Hindlimb muscle (tissue), 1 donor: Measurements from ENCODE around the gene DTNBP1. TPM values are rescaled to one million over a fixed set of nuclear protein-coding genes. Genes with fewer than 3 reads are reported as not detected.

Experiments
- DNase-seq: peaks from one replicate; pipeline ENCODE4 v3.0.0-alpha.2; 2013
- polyA plus RNA-seq: library from polyadenylated mRNA; unstranded; fragments of 120-200 nt; gene quantifications from one replicate; pipeline ENCODE4 v1.2.1, GENCODE V29; 2013; ENCODE audit not compliant: insufficient read length

The DTNBP1 gene
- polyA plus RNA-seq, 1 donor = 21.3 TPM

DNA sequence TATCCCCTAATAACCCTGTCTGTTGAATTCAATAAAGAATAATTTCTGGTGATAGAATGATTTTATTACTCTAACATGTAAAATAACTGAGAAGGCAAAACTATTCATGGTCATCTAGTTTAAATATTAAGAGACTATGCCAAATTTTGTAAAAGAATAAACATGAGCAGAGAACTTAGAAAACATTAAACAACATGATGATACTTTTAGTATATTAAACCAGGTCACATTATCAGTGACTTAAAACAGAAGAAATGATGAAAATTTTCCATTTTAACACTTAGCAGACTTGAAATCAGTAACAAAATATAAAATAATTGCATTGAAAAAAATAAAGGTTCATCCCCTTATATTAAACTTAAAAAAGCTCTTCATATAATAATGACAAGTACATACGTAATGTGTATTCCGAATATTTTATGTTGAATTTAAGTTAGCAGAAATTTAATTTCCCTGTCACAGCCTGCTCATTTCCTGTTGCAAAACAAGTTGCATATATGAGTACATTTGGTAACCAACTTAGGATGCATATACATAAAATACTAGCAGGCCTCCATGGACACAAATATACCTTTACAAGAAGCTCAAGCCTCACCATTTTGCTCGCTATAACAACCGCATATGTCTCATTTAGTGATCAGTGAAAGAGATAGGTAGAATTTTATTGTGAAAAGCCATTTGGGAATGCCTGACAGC is 40.6 kb downstream of the DTNBP1 start:
- DNase-seq = no peak

DNA sequence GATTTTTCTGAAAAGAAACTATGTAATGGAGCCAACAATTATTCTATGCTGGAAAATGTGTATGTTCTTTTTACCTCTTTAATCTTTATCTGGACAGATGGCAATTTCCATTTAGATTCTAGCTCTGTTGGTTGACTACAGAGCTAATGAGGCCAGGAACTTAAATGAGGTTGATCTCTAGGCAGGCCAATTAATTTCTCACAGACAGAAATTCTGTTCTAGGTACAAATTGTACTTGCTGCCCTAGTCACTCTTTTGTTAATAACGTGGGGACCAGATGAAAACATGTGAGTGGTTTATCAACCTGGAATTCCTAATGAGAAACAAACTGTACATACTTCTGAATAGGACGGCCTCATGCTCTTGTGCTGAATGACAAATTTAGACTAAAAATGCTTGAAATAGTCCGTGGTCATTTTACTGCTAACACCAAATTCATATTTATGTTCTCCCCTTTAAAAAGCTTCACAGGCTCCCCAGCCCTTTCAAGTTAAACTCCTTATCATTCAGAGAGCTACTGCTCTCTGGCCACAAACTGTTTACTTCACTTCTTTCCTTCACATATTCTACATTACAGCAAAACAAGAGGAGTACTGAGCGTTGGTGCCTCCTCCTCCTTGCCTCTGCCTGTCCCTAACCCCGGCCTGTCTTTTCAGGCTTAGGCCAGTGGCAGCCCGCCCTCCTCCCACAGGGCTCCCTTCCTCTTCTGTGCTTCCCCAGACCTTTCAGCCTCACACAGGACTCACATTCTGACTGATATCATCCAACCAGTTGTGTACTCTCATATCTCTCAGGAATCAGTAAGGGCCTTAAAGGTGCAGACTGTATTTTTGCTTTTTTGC is 41.4 kb downstream of the DTNBP1 start:
- DNase-seq = no peak

DNA sequence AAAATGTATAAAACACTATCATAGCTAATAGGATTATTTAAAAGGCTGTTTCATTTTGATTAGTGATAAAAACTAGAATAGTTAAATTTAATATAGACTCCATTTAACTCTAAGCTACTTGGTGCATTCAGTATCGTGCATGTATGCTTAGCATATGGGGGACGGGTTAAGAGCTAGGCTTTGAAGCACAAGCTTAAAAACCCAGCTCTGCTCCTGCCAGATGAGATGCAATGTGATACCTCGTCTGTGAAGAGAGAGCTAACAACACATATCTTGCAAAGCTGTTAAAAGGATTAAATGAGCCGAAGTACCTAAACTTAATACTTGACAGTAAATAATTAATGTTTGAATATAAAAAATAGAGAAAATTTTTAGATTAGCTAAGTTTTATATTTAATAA is 42.2 kb downstream of the DTNBP1 start:
- DNase-seq = no peak

DNA sequence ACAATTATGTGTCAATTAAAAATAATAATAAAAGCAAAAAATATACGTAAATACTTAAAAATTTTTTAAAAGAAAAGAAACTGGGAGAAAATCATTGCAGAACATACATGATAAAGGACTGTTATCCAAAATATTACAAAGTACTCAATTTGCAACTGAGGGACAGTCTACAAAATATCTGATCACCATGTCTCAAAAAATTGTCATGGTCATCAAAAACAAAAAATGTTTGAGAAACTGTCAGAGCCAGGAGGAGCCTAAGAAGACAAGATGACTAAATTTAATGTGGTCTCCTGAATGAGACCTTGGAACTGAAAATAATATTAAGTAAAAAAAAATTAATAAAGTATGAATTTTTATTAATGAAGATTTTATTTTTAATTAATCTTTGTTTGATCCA is 43.5 kb downstream of the DTNBP1 start:
- DNase-seq = no peak

DNA sequence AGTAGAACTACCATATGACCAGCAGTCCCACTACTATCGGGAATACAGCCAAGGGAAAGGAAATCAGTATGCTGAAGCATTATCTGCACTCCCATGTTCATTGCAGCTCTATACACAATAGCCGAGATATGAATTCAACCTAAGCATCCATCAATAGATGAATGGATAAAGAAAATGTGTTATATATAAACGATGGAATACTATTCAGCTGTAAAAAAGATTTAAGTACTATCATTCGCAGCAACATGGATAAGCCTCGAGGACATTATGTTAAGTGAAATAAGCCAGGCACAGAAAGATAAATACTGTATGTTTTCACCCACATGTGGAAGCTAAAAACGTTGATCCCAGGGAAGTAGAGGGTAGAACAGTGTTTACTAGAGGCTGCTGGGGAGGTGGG is 44.1 kb downstream of the DTNBP1 start:
- DNase-seq = no peak

DNA sequence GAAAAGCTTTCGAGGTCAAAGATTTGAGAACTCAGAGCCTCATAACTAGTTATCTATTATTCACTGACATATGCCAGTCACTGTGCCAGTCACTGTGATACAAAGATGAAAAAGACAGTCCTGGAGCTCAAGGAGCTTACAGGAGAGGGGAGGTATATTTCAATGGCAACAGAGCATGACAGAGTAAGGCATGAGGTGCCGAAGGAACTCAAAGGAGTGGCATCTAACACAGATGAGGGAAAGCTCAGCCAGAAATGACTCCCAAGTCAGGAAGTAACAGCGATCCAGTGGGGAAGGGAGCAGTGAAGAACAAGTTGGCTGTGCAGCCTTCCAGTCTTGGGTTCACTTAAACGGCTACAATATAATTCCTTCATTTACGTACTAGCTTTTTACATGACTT is 46.6 kb downstream of the DTNBP1 start:
- no peak for DNase-seq

DNA sequence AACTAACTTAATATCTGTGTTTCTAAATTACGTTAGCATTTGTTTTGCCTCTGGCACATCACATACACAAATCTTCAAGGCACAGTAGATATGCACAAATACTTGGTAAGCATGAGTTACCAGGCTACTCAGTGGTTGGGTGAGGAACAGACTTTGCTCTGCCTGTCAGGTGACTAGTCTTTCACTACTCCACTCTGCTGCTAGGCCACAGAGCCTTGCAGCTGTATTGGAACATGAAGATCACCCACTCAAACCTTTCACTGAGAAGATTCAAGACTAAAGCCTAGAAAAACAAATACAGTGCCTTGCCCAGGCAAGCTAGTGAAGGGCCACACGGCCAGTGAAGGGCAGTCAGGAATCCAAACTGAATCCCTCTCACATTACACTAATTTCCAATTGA is 47.0 kb downstream of the DTNBP1 start:
- no peak for DNase-seq

DNA sequence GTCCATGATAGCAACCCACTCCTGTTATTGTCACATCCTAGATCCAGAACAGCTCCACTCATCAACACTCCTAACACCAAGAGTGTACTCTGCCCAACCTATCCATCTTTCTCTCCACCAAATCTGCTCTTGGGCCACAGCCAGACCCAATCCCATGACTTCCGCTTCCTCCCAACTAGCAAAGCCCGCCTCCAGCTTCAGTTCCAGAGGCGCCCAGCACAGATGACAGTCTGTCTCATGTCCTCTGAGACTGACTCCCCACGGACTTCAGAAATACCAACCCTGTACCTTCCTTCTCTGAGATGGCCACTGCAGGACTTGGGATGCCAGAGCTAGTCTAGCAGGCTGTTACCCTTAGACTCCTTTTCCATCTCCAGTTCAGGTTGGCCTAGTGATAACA is 48.6 kb downstream of the DTNBP1 start:
- no peak for DNase-seq

DNA sequence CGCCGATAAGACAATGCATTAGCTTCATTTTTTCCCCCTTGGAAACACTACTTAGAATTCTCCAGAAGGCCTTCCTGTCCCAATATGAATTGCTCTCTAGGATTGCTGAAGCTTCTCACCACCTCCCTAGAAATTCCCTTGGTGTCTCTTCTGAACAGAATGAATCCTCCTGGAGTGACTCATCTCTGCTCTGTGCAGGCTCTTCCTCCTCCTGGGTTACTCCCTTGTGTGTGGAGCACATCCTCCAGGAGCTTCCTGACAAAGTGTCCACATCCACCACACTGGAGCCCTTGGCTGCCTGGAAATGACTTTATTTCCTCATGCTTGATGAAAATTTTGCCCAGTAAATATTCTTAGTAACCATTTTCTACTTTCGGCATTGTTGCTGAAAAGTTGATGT is 54.4 kb downstream of the DTNBP1 start:
- DNase-seq = no peak

DNA sequence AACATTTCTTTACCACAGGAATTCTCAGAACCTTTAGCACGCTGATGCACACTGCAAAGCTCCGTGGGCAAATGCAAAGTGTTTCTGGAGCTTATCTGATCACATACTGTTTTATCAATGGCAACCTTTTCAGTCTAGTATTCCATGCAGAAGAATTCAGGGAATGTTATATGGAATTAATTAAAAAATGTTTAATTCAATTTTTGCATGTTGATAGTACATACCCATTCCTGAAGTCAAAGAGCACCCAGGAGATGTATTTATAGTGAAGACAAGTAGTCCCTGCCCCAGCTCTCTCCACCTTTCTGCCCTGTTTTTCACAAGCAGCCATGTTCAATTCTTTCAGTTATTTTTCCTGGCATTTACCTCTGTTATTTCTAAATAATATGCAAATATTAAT is 55.2 kb downstream of the DTNBP1 start:
- no peak for DNase-seq

DNA sequence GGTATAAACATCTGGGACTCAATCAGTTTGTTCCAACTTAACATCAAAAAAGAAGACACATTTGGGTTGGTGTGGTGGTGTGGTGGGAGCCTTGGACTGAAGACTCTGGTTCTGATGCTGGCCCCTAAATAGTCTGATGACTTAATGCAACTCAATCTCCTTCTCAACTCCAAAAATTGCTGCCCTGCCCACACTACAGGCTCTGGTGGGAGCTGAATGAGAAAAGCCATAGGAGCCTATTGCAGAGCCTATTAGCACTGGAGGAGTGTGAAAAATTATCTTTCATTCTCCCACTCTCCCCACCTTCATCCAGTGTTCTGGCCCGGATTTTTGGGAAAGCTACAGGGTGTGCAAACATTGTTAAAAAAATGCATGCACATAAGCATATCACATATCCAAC is 56.5 kb downstream of the DTNBP1 start:
- DNase-seq = no peak

DNA sequence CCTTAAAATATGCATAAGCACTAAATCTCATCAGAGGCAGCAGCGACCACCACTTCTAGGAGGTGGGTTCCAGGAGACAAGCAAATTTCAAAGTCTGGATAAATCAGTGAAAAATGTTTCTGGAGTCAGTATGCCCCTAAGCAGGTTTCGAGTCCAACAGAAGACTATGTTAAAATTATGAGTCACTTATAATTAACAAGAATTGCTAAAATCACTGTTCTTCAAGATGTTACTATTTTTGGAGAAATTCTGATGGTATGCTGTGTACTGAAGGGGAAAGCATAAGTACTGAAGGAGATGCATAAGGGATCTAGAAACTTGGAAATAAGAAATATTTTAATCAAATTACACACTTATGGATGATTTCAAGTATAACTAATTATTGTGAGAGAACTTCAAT is 58.0 kb downstream of the DTNBP1 start:
- no peak for DNase-seq

DNA sequence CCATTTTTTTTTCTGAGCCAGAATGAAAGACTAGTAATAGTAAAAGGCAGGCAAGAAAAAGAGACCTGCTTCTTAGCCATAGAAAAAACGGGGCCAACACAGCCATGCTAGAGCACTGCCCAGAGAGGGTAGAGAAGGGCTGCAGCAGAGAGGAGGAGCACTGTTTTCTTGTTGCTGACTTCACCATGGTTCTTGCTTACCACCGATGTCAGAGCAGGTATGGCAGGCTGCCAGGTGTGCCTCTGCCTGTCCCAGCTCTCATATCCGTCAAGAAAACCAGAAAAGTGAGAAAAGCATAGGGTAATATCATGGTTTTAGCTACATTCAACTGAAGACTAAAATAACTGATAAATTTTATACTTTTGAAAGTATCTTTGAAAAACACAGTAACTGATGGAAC is 60.7 kb downstream of the DTNBP1 start:
- no peak for DNase-seq

DNA sequence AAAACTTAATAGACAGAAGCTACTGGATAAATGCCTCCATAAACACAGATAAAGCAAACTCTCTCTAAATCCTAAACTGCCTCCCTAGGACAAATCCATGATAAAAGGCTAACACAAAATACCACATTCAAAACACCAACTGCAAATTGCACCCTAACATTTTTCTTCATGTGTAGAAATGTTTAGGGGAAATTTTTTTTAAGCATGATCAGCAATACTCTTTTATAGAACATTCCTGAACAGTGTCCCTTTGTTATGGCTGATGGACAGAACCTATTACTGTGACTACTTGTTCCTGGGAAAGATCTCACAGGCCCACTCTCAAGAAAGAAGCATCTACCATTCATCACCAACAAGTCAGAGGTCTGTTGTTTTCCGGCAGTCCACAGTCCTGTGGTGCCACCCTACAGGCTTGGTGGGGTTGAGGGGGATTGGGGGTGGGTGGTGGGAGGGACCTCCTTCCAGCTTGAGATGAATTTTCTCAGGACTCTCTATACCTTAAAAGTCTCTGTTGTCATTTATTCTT is 64.5 kb downstream of the DTNBP1 start:
- no peak for DNase-seq

DNA sequence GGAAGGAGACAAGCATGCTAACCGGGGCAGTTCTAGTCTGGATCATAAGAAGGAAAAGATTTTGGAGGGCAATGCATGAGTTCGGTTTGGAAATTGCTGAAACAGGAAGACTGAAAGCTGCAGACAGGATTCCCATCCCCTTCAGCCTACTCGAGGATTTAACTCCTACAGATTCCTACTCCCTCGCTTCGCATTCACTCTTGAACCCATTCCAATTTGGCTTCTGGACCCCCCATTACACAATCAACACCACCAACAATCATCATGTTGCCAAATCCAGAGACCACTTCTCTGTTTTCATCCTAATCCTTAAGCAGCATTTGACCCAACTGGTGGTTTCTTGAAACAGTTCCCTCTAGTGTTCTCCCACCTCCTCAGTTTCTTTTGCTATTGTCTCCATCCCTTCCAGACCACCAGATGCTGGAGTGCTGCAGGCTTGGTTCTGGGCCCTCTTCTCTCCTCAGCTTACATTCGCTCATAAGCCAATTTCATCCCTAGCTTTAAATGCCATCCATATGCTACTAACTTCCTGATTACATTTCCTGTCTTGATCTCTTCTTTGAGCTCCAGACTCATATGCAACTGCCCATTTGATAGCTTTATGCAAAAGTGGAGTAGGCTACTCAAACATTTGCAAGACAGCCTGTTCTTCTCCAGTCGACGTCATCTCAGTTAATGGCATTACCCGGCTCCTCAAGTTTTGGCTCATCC is 66.5 kb downstream of the DTNBP1 start:
- DNase-seq = no peak

DNA sequence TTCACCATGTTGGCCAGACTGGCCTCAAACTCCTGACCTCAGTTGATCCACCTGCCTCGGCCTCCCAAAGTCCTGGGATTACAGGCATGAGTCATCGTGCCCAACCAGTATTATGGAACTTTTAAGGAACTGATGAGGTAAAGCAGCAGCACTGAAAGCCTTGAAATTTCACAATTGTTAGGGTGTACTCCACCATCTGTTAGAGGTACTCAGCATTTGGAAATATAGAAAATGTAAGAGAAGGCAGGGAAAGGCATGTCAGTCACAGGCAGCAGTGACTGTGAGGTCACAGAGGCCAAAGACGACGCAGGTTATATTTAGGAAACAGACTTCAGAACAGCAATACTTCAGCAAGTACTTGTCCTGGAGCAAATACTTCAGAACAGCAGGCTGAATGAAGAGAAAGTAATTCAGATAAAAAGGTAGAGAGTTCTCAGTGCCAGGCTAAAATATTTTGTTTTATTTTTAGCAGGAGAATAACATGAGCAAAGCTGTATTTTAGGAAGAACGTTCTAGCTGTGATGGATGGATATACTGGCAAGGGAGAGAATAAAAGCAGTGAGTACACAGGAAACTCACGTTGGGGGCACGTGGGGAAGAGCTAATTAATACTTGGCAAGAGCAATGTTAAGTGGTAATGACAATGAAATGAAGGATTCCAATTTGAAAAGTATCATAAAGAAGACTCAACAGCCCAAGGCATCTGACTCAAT is 67.2 kb downstream of the DTNBP1 start:
- DNase-seq = no peak

DNA sequence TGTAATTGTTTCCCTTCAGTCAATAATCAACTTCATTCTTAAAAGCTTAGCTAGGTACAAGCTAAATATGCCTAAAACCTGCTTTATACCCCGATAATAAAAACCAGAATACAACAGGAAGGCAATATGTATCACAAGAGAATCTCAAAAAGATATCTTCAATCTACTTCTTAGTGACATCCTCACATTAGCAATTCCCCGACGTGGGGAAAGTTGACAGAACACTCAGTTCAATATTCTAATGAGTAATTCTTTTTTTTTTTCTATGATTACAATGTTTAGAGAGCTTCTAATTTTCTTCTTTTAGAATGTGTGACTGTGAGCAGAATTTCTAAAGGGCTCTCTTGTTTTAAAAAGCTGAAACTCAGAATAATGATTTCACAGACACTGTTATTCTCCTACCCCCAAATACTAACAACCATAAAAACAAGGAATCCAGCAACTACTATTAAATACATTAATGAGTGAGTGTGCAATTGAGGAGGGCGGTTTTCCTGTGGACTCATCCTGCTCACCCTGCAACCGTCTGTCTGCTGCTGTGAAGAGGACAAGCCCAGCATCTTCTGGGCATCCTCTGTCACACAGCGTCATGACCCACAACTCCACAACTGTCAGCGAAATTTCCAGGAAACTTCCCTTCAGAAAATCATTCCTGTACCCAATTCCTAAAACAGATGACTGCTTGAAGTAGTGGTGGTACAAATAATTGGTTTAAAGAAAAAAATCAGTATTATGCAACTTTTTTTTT is 68.1 kb downstream of the DTNBP1 start:
- no peak for DNase-seq

DNA sequence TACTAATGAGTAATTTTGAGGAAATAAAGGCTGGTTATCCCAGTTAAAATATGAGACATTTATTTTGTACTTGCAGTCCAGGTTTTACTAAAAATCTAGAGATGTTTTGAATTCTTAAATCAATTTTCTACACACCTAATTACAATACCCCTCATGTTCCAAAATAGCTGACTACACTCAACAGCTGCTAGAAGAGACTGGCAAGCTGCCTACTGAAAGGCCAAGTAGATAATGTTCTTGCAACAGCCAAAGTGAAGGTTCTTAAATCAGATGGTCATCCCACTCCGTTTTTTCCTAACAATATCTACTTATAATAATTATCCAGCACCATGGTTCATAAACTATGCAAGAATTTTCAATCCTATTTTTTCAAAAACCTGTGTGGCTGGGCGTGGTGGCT is 69.0 kb downstream of the DTNBP1 start:
- DNase-seq = no peak

DNA sequence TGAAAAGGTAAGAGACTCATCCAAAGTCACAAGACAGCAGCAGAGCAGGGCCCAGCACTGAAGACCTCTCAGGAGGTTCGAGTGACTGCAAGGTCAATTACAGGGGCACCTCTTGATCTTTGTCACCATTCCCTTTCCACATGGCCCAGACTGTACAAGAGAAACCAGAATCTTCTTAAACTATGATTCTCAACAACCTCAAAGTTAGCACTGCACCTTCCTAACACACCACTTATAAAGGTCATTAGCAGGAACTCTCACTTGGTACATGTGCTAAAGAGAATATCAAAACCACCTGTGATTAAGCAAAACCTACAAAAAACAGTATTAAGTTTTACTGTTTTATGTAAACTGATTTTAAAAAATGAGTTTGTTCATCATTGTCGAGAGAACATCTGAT is 70.2 kb downstream of the DTNBP1 start:
- no peak for DNase-seq

DNA sequence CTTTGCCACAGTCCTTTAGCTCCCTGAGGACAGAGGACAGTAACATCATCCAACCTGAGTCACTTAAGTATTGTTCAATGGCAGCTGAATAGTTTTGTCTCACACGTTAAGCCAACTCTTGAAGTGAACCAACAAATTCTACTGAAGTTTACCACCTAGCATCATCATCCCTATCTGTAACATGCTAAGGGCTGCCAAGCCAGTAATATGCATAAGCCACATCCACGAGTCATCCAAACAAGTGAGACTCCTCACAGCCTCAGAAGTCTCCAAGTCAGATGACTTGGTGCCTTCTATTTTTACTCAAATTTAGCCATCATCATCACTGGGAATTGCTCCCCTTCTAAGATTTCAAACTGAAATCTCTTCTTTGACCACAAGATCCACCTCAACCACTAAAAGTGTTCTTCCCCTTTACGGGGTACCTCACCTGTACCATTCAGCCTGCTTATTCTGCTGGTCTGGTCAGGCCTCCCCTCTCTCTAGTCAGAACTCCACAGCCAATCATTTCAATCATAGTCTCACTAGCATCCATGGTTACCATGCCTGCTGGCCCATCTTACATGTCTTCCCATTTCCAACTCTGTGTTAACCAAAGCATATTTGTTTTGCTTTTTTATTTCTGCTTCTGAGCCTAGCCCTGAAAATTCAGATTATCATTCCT is 73.7 kb downstream of the DTNBP1 start:
- DNase-seq = no peak

DNA sequence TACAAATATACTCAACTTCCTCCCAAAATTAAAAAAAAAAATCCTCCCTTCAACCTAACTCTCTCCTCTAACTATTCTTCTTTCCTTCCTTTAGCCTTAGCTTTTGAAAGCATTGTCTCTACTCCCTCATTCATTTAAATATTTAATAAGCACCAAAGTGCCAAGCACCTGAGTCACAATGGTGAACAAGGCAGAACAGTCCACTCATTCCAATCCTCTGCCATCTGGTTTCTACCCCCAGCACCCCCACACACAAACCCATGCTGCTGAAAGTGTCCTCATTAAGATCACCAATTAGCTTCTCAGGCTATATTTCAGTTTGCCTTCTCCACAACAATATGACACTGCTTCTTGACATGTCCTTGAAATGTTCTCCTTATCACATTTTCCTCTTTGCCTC is 76.3 kb downstream of the DTNBP1 start:
- DNase-seq = no peak
